HFF-Myc (cell line): ENCODE measurements around the gene PTN.
A peak's percentile ranks its signal among the peaks of the same experiment; 100 is the strongest.

ENCODE experiments used
- DNase-seq: peaks from one replicate; pipeline ENCODE4 v3.0.0-alpha.2; 2011; ENCODE audit warnings: low read depth; ENCODE audit errors: extremely low read depth
- H3K4me3 ChIP-seq: replicated peaks from 2 replicates; pipeline ENCODE4 v1.5.1; 2011; ENCODE audit warnings: low read depth, mild to moderate bottlenecking, control low read depth, low read length
- CTCF ChIP-seq: IDR thresholded peaks from 2 replicates; pipeline ENCODE4 v1.5.1; 2012; ENCODE audit warnings: mild to moderate bottlenecking, low read depth, low read length, control low read depth; ENCODE audit errors: missing control alignments

The PTN gene

GRCh38 chr7:137342828-137343261, 688 bp downstream of the PTN start:
- no peak for DNase-seq
- peak overlapping the region; percentile 49 for H3K4me3 ChIP-seq
- TF ChIP-seq CTCF: no peak

GRCh38 chr7:137342265-137342664, 1.3 kb downstream of the PTN start:
- no peak for DNase-seq
- TF ChIP-seq CTCF: no peak
- H3K4me3 ChIP-seq: peak overlapping the region; percentile 49

DNA sequence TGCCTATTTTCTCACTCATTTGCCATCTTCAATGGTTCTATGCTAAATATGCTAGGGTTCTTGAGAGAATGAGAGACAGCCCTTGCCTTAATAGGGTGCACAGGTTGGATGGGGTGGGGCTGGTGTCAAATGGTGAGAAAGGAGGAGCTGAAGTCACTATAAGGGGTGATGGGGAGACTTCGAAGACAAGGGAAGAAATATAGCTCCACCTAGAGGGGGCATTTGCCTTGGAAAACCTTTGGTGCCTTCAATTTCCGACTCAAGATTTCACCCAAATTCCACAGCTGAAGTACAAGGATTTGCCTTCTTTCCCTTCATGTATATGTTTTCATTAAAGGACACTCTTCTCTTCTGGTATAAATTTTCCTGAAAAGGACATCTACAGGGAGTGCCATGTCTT, 5.6 kb downstream of the PTN start:
- no peak for DNase-seq
- peak; percentile 25 for TF ChIP-seq CTCF
- H3K4me3 ChIP-seq: no peak overlapping the region

DNA sequence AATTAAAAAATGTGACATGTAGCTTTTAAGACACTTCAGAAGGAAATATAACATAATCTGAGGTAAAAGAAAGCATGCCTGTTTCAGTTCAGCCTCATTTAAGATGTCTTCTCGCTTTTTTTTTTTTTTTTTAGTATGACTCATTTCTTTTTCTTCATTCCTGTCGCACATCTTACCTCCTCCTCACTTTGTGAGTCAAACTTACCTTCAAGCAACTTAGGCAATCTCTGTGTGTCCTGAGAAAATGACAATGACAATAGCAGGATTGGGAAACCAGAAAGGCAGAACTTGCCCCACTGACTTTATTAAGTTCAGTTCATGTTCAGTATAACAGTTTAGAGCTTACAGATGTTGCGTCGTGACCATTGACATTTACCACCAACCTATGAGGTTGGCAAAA, 7.7 kb downstream of the PTN start:
- no peak overlapping the region for H3K4me3 ChIP-seq
- no peak for TF ChIP-seq CTCF
- no peak for DNase-seq

GRCh38 chr7:137331378-137331777, 12.2 kb downstream of the PTN start:
- no peak overlapping the region for H3K4me3 ChIP-seq
- TF ChIP-seq CTCF: no peak
- DNase-seq: no peak

DNA sequence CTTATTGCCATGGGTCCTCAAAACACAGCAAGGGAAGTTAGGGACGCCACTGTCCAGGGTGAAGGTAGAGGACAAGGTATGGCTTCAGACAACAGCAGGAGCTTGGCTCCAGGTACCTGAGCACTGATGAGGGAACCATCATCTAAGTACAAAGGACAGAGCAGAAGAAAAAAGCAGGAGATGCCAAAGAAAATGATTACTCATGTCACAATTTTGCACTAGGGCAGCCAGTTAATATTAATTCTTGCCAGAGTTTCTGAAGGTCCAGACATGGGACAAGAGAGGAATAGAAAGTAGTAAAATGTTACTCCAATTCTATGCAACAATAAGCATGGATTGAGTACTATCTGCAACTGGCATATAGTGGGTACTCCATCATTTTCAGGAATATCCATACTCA, 14.1 kb downstream of the PTN start:
- no peak for DNase-seq
- no peak overlapping the region for H3K4me3 ChIP-seq
- TF ChIP-seq CTCF: no peak

DNA sequence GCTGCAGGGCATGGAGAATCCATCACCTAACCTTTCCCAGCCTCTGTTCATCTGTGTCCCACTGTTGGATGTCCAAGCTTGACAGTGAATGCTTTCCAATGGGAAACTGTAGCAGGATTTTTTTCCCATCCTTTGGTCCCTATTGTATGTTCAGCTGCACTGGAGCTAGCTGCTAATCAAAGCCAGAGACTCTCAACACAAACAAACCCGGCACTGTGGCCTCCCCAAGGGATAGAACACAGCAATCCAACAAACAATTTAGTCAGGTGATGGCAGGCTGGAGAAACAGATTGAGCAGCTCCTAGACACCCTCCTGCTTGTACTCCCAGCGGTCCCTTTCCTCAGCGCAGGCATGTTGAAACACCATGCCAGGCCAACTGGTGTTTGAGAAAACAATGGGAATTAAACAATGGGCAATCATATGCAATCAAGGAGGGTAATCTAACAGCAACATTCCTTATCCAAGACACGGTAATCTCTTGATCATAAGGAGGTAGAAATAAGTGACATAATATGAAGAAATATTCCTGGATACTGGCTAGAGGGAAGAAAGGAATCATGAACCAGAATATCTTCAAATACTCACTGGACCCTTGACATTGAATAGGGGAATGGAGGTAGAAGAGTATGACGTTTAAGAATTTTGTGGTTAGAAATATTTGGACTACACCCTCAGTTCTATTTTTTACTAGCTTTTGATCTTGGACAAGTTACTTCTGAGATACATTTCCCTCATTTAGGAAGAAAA, 15.0 kb downstream of the PTN start:
- no peak overlapping the region for H3K4me3 ChIP-seq
- TF ChIP-seq CTCF: no peak
- DNase-seq: no peak
